Inflammatory macrophage (primary cell): ENCODE data around the gene RPL22L1.
"Not testable (repeated sequence)": the region's sequence is repeated elsewhere in the genome, so short reads cannot be mapped to it uniquely, and the experiment has no call there.

Experiments used
- DNase-seq, 2 donors: peaks; one replicate each; pipeline ENCODE4 v3.0.0-alpha.2; 2020 to 2022

RPL22L1 gene

GRCh38 chr3:170826047-170826446, 43.9 kb downstream of the RPL22L1 start:
- no peak for DNase-seq

GRCh38 chr3:170823562-170823961, 46.4 kb downstream of the RPL22L1 start:
- DNase-seq: not testable (repeated sequence)

GRCh38 chr3:170818325-170818724, 51.7 kb downstream of the RPL22L1 start:
- DNase-seq: not testable (repeated sequence)

- DNase-seq: not testable (repeated sequence)
Measured at GRCh38 chr3:170817471-170817870, 52.5 kb downstream of the RPL22L1 start.

GRCh38 chr3:170816841-170817240, 53.2 kb downstream of the RPL22L1 start:
- DNase-seq: no peak

GRCh38 chr3:170816341-170816740, 53.7 kb downstream of the RPL22L1 start:
- no peak for DNase-seq

GRCh38 chr3:170815936-170816335, 54.1 kb downstream of the RPL22L1 start:
- DNase-seq: no peak

- DNase-seq: no peak
Measured at GRCh38 chr3:170815340-170815739, 54.7 kb downstream of the RPL22L1 start.
